ENCODE measurements around the gene NFATC1. TPM values are rescaled to one million over a fixed set of nuclear protein-coding genes. Genes with fewer than 3 reads are reported as not detected.

The NFATC1 gene
- polyA plus RNA-seq, 1 donor from 2014 or later, result 0.37 TPM

- Histone ChIP-seq H3K79me2 (replicated peaks; ENCODE audit: insufficient read depth, low read length) (no peaks in the 10 kb centered on the region), H4K20me1 (ENCODE audit: insufficient read depth) (no peaks in the 10 kb centered on the region), H3K9me3 (ENCODE audit: low read length) (no peaks in the 10 kb centered on the region), H2AFZ (ENCODE audit: low read depth, low read length) (no peak overlapping the region), H3K4me2 (ENCODE audit: low read length) (no peak overlapping the region), H3K27ac (ENCODE audit: low read length) (no peak overlapping the region), H3F3A (ENCODE audit: insufficient read depth, low read length, poor library complexity, severe bottlenecking) (no peaks in the 10 kb centered on the region), H3K4me3 (ENCODE audit: low read length) (no peak overlapping the region), H3K36me3 (ENCODE audit: insufficient read depth, low read length) (no peaks in the 10 kb centered on the region), H3K27me3 (ENCODE audit: insufficient read depth, low read depth, low read length) (peaks cover 15% of the 10 kb centered on the region), H3K9ac (ENCODE audit: low read length) (no peak overlapping the region), H3K9me2 (ENCODE audit: insufficient read depth, low read length) (no peaks in the 10 kb centered on the region)
- TF ChIP-seq RAD21 (conservative IDR thresholded peaks at IDR 0.05) (no peak), SMC3 (conservative IDR thresholded peaks at IDR 0.05; ENCODE audit: poor library complexity) (no peak), CTCF (IDR thresholded peaks at IDR 0.05; ENCODE audit: poor library complexity, severe bottlenecking) (no peak), EZH2 (IDR thresholded peaks at IDR 0.05; ENCODE audit: borderline replicate concordance, insufficient read depth, low read length, poor library complexity, severe bottlenecking) (no peak), MXI1 (conservative IDR thresholded peaks at IDR 0.05; ENCODE audit: poor library complexity, severe bottlenecking) (no peak), REST (IDR thresholded peaks at IDR 0.05; ENCODE audit: borderline replicate concordance) (no peak), TAF1 (IDR thresholded peaks at IDR 0.05; ENCODE audit: low read depth) (no peak), POLR2AphosphoS5 (IDR thresholded peaks at IDR 0.05) (no peak), EP300 (conservative IDR thresholded peaks at IDR 0.05; ENCODE audit: poor library complexity, severe bottlenecking) (no peak)
These were observed 8.2 kb downstream of the NFATC1 start for GRCh38 chr18:79403723-79404566.

- no peaks in the 10 kb centered on the region for H4K20me1 ChIP-seq (ENCODE audit: insufficient read depth)
- no peaks in the 10 kb centered on the region for H3K79me2 ChIP-seq (replicated peaks; ENCODE audit: insufficient read depth, low read length)
- H3K4me2 ChIP-seq (ENCODE audit: low read length), result no peak overlapping the region
- H3F3A ChIP-seq (ENCODE audit: insufficient read depth, low read length, poor library complexity, severe bottlenecking), result no peaks in the 10 kb centered on the region
- H3K9me3 ChIP-seq (ENCODE audit: low read length), result no peaks in the 10 kb centered on the region
- no peaks in the 10 kb centered on the region for H3K9me2 ChIP-seq (ENCODE audit: insufficient read depth, low read length)
- H2AFZ ChIP-seq (ENCODE audit: low read depth, low read length), result no peak overlapping the region
- TF ChIP-seq EZH2 (IDR thresholded peaks at IDR 0.05; ENCODE audit: borderline replicate concordance, insufficient read depth, low read length, poor library complexity, severe bottlenecking) (no peak), REST (IDR thresholded peaks at IDR 0.05; ENCODE audit: borderline replicate concordance) (no peak), EP300 (conservative IDR thresholded peaks at IDR 0.05; ENCODE audit: poor library complexity, severe bottlenecking) (no peak), POLR2AphosphoS5 (IDR thresholded peaks at IDR 0.05) (no peak), SMC3 (conservative IDR thresholded peaks at IDR 0.05; ENCODE audit: poor library complexity) (no peak), MXI1 (conservative IDR thresholded peaks at IDR 0.05; ENCODE audit: poor library complexity, severe bottlenecking) (no peak), CTCF (IDR thresholded peaks at IDR 0.05; ENCODE audit: poor library complexity, severe bottlenecking) (no peak), TAF1 (IDR thresholded peaks at IDR 0.05; ENCODE audit: low read depth) (no peak), RAD21 (conservative IDR thresholded peaks at IDR 0.05) (no peak)
- no peak overlapping the region for H3K9ac ChIP-seq (ENCODE audit: low read length)
- H3K36me3 ChIP-seq (ENCODE audit: insufficient read depth, low read length), result no peaks in the 10 kb centered on the region
- no peak overlapping the region for H3K4me3 ChIP-seq (ENCODE audit: low read length)
- peaks cover 9% of the 10 kb centered on the region for H3K27me3 ChIP-seq (ENCODE audit: insufficient read depth, low read depth, low read length)
- no peak overlapping the region for H3K27ac ChIP-seq (ENCODE audit: low read length)
These were observed 8.8 kb downstream of the NFATC1 start for GRCh38 chr18:79404567-79404910.
